ENCODE measurements around the gene TARP.
"Not testable (repeated sequence)": the region's sequence is repeated elsewhere in the genome, so short reads cannot be mapped to it uniquely, and the experiment has no call there.

The TARP gene

DNA sequence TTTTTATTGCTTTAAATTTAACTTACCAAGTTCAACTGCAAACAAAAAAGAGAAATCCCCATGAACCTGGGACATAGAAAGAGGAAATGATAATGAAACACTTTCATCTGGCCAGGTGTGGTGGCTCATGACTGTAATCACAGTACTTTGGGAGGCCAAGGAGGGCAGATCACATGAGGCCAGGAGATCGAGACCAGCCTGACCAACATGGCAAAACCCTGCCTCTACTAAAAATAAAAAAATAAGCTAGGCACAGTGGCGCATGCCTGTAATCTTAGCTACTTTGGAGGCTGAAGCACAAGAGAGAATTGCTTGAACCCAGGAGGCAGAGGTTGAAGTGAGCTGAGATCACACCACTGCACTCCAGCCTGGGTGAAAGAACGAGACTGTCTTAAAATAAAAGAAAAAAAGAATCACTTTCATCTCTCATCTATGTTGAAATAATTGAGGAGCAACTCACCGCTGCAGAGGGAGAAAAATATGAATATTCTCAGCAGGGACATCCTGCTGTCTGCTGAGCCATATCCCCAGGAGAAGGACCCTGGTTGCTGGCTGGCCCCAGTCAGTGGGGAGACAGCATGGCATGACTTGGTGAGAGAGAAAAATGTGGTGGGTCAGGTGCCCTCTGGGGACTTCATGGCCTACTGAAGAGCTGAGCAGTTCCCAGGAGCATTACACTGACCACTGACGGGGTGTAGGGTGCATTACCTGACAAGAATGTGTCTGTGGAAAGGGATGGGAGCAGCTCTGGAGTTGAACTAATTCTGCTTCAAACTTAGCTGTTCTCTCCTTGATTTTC lies 22.8 kb upstream of the TARP start:
- DNase-seq = no peak

DNA sequence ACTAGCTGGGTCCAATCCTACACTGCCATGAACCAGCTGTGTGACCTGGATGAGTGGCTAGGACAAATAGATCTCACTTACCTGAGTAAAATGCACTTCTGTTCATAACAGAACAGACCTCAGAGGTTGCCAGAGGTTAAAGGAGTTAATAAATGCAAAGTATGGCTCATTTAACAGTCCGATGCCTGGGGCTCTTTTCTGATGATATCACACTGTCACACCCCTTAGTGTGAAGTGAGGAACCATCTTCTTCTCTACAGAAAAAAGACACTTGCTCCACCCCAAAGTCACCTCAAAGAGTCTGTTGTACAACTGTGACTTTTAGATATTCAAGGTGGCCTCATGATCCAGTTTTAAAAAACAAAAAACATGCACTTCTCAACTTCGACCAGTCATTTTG lies 21.5 kb upstream of the TARP start:
- no peak for DNase-seq

DNA sequence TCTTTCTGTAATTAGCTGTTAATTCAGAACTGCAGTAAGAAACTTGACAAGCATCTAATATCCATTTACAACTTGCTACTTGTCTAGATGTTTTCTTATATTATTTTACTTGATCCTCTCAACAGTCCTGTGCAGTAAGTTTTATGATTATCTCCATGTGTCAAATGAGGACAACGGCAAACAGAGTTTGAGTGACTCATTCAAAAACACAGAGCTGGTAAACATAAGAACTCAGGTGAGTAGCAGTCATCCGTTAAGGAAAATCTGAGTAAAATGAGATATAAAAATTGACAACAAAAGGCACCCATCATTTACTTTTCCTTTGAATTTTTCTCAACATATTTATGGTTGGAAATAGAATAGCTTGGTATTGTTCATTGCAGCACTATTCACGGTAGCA lies 19.0 kb upstream of the TARP start:
- no peak for DNase-seq

DNA sequence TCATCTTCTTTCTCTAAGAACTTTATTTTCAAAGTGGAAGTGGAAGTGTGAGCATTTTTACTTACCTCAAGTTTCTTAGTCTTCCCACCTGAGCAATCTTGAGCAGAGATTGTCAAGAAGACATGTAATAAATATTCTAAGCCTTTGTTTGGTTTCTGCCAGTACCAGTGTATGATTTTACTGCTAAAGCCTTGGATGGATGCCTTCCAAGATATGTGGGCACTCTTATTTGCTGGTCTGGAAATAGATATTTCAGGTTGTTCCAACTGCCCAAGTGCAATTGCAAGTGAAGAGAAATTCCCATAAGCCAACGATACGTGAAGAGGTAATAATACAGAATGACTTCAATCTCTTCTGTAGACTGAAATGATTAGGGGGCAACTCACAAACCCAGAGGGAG lies 18.2 kb upstream of the TARP start:
- no peak for DNase-seq

DNA sequence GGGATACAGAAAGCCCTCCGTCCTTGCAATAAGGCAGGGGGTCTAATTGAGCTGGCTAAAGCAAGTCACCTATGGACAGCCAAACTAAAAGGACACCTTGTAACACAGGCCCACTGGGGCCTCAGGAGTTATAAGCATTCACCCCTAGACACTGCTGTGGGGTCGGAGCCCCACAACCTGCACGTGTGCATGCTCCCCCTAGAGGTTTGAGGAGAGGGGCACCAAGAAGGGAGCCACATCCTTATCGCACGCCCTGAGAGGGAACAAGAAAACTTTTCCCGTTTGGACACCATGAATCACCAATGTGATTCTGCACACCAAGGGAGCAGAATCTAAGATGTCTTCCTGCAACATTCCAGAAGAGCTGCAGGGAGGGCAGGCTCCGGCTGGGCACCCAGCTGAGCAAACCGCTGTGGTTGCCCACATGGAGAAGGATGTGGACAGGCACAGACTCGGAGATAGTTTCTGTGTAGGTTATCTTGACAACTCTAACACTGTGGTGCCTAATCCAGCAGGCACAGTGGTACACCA lies 17.7 kb upstream of the TARP start:
- DNase-seq = no peak

DNA sequence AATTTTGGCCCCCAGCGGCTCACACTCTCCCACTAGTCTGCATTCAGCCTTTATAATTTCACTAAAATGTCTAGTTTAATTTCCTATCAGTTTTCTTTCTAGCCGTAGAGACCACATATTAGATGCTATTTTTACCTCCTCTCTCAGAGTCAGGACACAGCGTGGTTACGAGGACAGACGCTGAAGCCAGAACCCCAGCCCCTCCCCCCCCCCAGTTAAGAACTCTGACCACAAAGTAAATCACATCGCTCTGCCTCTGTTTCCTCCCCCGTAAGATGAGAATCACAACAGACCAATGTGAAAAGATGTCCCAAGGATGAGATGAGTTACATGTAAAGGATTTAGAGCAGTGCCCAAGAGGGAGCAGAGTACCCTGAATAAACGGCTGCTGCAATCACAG lies 11.1 kb upstream of the TARP start:
- no peak for DNase-seq

DNA sequence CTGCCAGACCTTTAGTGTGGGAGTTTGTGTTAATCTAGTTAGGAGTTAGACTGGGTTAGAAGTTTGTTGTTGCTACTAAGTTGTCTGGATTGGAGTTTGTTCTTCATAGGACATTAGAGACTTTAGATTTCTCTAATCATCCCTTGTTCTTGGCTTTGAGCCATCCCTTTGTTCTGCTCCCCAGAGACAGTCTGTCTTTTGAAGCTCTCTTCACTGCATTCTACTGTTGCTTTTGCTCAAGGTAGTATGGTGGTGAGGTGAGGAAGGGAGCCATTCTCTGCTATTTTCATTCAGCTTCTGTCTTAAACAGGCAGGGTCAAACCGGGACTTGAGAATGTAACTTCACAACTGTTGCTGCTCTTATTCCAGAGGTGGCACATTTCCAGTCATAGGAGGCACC lies 10.4 kb upstream of the TARP start:
- no peak for DNase-seq

DNA sequence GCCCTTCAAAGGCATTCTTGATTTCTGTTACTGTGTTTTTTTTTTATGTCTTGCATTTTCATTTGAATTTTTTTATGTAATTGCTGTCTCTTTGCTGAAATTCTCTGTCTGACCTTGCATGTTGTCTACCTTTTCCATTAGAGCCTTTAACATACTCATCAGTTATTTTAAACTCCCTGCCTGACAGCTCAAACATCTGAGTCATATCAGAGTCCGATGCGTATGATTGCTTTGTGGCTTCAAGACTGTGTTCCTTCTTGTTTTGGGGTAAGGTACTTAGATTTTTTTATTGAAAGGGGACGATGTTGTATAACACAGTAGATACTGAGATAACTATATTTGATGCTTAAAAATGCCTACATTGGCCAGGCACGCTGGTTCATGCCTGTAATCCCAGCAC lies 9.7 kb upstream of the TARP start:
- no peak for DNase-seq

DNA sequence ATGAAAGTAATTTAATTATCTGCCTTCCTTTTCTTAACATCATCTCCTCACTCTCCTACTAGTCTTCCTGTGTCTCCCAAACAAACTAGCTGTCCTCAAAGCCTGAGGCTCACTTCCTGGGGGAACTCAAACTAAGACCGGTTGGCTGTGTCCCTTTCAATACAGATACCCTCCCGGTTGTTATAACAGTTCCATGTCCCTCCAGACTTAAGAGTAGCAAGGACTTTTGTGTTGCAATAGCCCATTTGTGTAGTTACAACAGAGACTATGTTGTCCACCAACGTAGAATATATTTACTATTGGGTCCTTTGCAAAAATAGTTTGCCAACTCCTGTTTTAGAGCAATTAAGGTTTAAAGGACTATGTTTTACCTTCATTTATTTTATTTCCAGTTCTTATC lies 8.6 kb upstream of the TARP start:
- DNase-seq = no peak

DNA sequence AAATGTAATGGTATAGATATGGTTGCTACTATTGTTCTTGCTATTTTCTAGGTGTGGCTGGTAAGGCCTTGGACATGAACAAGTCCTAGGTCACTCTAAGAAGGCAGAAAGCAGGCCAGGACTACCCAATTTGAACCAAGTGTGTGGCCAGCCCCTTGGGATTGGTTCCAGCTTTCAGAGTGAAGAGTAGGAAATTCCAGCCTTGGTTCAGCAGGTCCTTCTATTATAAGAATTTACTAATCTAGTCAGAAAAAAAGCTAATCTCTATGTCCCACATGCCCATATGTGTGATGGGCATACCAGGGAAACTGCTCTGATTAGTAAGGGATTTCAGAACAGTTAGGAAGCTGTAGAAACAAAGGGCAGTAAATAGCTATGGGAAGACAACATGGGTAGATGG lies 7.8 kb upstream of the TARP start:
- DNase-seq = no peak

DNA sequence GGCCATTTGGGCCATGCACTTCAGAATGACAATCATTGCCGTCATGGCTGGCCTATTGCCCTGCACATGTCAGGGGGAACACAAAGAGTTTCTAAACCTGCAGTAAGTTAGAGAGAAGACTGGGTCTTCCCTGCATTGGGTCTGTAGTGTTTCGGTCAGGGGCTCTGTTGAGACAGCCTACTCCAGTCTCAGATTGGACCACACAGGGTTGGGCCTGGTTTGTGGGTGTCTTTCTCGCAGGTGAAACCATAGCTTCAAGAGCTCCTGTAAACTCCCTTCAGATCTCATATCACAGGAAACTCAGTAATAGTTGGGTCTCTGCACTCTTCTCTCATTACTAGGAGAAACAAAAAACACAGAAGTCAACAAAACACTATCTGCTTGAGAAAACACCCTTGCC lies 7.3 kb upstream of the TARP start:
- peak; percentile 36 for DNase-seq

DNA sequence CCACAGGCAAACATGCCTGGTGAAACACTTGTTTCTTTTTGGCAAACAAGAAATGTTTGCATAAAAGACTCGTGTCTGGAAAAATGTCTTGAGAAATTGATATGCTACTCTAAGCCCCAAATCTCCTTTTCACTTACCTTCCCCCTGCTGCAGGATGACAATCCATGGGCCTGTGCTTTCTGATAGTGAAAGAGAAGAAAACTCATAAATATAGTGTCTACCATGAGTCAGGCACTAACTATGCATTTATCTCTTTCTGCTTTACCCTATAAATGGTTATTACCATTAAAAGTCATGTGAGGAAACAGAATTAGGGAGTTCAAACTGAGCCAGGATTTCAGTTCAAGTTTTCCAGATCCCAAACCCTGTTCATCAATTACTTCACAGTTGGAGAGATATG lies 6.6 kb upstream of the TARP start:
- DNase-seq = no peak

DNA sequence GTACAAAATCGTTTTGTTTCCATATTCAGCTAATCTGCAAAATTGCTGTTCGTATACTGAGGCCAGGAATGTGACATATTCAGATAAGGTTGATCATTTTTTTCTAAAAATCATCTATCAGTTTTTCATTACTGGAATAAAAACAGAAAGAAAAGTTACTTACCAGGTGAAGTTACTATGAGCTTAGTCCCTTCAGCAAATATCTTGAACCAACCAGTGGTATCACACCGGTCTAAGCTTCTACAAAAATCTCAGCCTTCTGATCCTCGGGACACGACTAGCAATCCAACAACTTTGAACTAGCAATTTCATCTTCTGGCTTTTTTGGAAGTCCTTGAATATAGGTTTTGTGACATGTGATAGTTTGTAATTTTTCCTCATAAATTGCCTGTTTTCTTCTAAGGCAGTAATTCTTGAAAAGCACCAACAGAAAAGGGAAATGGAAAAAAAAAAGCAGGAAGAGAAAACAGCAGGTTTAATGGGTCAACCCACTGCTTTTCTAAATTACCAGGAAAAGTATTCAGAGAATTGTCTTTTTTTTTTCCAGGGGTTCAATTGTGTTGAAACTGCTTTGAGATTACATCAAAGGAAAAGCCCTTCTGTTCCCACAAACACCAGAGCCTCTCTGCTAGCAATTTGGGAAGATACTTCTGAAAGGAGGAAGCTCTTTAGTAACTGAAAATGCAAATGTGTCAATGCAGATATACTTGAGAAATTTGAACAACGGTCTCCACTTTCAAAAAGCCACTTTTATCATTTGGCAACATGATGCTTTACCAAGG lies 2.9 kb upstream of the TARP start:
- no peak for DNase-seq

DNA sequence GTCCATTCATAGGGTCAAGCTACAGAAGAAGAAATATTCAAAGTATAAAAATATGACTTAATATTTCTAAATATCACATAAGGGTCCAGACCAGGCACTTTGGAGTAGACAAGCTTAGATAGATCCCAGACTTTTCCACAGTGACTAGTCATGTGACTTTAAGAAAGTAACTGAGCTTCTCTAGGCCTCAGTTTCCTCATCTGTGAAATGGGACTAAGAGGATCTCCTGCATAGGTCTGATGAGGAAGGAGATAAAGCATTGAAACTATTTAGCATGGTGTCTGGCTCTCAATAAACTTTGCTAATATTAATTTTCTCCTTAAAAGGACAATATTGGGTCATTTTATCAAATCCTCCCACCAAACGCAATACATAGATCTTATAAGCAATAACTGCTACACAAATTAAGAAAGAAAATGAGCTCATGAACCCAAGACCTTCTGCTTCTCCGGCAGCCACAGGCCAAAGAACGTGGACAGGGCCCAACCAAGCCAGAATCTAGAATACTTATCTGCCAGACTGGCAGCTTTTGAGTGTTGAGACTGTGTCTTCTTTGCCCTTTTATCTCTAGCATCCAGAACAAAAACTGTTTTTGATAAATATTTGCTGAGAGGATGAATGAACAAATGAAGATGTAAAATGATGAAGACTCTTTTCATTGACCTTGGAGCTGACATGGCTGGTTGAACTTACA lies 1.6 kb upstream of the TARP start:
- DNase-seq = no peak

DNA sequence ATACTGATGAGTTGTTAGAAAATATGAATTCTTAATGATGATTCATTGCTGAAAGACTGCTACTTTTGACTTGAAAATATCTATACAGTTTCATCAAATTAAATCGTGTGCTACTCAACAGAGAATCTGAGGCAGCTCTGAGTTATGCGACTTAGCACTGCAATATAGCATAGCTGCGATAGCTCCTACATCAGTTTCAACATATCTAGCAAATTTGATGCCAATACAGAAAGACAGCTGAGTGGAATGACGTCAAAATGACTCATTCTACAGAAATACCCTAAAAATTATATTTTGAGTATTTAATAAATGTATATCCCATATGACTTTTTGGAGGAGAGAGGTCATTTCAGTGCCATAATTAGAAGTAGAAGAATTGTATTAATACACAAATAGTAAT lies 1.1 kb upstream of the TARP start:
- DNase-seq = no peak

DNA sequence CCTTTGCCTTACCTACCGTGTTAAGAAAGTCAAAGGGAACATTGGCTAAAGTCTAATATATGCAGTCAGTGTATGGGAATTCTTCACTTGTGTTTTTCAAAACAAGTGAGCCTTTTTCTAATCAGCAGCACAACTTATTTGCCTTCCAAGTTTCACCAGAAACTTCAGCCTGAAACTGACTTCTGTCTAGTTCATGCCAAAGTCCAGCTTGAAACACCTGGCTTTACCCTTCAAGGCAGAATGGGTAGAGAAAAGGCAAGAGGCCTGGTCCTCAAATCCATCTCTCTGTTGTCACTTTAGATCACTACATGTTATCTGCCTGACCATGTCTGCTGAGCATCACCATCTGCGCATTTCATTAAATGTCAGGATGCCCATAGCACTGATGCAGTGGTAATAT lies 3.0 kb downstream of the TARP start:
- DNase-seq = not testable (repeated sequence)

DNA sequence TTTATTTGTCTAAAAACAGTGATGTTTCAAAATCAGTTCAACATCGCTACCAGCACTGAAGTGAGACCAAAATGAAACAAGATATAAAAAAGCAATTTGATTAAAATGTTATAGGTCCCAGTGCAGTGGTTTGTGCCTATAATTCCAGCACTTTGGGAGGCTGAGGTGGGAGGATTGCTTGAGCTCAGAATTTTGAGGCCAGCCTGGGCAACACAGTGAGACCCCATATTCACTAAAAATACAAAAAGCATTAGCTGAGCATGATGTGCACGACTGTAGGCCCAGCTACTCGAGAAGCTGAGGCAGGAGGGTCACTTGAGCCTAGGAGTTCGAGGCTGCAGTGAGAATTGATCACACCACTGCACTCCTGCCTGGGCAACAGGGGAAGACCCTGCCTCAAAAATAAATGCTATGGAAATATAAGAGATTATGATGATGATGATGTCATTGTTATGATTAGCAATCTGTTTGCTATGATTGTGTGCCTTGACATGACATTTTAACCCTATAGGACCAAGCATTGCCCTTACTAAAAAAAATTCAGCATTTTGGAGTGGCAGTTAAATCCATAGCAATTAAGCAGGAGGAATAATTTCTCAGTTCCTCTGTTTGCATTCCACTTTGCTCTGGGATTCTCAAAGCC lies 3.6 kb downstream of the TARP start:
- not testable (repeated sequence) for DNase-seq

DNA sequence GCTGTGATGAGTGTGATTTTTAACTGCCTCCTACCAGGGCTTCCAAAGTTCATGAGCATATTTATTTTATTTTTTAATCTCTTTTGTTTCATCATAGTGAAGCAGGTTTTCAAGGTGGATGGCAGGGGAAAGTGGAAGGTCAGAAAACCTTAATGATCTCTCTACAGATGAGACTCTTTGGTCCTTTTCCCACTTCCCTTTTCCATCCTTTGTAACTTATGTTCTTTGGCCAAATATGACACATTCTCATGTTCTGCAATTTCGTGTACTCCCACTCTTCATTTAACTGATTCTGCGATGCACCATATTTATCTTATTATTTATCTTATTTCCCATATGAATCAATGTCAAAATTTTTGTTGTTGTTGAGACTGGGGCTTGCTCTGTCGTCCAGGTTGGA lies 7.5 kb downstream of the TARP start:
- not testable (repeated sequence) for DNase-seq

DNA sequence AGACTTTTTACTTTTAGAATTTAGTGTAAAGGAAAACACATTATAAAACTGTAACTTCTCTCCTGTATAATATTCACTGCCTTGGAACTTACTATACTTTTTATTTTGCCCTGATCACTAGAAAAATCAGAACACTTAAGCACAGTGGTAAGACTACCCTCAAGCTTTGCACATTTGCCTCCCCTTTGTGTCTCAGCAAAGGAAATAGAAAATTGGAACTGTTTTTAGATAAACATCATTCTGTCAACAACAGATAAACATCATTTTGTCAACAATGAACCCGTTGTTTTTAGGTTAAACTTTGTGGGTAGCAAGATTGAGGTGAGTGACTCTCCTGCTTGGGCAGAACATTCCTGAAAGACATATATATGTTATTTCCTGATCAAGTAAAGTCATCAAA lies 8.8 kb downstream of the TARP start:
- DNase-seq = not testable (repeated sequence)

DNA sequence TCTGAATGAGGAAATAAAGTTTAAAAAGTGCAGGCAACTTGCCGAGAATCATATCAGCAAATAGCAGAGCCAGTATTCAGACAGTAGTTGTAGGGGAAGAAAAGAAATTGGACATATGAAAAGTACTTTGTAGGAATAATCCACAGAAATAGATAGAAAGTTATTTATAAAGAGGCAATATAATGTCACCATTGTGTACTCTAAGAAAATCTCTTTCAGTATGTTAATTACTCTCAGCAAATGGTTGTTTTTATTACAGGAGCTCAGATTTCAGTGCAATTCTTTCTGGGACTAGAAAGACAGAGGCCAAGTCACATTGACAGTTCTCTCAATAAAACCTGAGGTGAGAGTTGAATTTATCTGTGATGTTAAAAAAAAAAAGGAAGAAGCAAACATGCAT lies 10.2 kb downstream of the TARP start:
- not testable (repeated sequence) for DNase-seq

DNA sequence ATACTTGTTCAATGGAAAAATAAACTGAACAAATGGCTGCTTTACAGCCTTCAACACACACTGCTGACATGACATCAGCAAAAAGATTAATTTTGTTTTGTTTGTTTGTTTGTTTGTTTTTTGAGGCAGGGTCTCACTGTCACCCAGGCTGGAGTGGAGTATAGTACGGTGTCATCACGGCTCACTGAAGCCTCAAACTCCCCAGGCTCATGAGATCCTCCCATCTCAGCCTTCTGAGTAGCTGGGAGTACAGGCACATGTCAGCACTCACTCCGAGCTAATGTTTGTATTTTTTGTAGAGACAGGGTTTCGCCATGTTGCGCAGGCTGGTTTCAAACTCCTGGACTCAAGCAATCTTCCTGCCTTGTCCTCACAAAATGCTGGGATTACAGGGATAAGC lies 10.9 kb downstream of the TARP start:
- DNase-seq = no peak

DNA sequence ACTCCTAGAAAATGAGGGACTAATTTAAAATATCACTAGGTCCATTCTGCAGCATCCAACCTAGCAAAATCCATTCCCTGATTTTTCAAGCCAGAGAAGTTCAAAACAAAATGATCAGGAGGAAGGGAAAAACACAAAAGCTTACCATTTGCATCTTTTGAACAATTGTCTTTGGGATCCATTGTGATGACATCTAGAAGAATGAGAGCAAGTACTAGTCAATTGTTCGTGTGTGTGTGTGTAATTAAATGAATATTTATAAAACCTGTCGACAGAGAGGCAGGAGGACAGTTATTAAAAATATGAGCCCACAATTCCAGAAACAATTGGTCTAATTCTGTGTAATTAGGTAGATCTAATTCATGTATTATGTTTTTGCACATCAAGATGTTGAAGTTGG lies 11.4 kb downstream of the TARP start:
- DNase-seq = not testable (repeated sequence)

DNA sequence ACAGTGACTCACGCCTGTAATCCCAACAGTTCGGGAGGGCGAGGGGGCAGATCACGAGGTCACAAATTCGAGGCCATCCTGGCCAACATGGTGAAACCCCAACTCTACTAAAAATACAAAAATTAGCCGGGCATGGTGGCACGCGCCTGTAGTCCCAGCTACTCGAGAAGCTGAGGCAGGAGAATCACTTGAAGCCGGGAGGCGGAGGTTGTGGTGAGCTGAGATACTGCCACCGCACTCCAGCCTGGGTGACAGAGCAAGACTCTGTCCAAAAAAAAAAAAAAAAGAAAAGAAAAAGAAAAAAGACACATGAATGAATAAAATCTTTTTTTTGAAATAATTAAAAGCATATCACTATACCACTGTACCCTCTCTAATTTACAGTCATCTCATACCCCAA lies 11.8 kb downstream of the TARP start:
- DNase-seq = not testable (repeated sequence)

Measured in CD4-positive, alpha-beta T cell treated with Interleukin-15 for 1 hour (primary cell).